Common myeloid progenitor, CD34-positive (primary cell): ENCODE measurements around the gene GLYR1.

Experiments
- CTCF ChIA-PET: fragments of 350-600 bp; sonication (Branson Sonifier 250); formaldehyde crosslinking; loops from one replicate; lab custom pipeline; 2021; ENCODE audit warnings: antibody characterized with exemption; lab: Charles Lee
- POLR2A ChIA-PET: fragments of 350-600 bp; sonication (Branson Sonifier 250); formaldehyde crosslinking; loops from one replicate; lab custom pipeline; 2021; ENCODE audit warnings: antibody characterized with exemption; lab: Charles Lee
- DNase-seq, 3 donors: peaks; one replicate each; pipeline versions ENCODE4 v3.0.0 to v3.0.0-alpha.2; 2013
- H3K27ac ChIP-seq, 2 experiments: 1 replicate in 1 of 2; 2 replicates in 1 of 2; pipeline ENCODE4 v1.7.0; 2013; ENCODE audit warnings: inconsistent platforms in 2 of 2, low read length in 2 of 2, mild to moderate bottlenecking in 2 of 2, low read depth in 1 of 2, moderate library complexity in 1 of 2; ENCODE audit not compliant: severe bottlenecking in 2 of 2, insufficient read depth in 1 of 2, poor library complexity in 1 of 2
- H3K27me3 ChIP-seq, 5 experiments: replicated peaks in 2 of 5; 1 replicate in 3 of 5; 2 replicates in 2 of 5; pipeline versions ENCODE4 v1.6.1 to v1.7.0; 2013; ENCODE audit warnings: low read length in 4 of 5, mild to moderate bottlenecking in 2 of 5, moderate library complexity in 2 of 5, inconsistent platforms in 1 of 5; ENCODE audit not compliant: insufficient read depth in 5 of 5, control insufficient read depth in 4 of 5
- H3K36me3 ChIP-seq, 4 experiments: 1 replicate in 2 of 4; 2 replicates in 2 of 4; pipeline versions ENCODE4 v1.6.1 to v1.7.0; 2013; ENCODE audit warnings: low read length in 3 of 4, control low read depth in 1 of 4, mild to moderate bottlenecking in 1 of 4; ENCODE audit not compliant: control insufficient read depth in 4 of 4, insufficient read depth in 4 of 4
- H3K4me1 ChIP-seq, 4 experiments: 1 replicate in 3 of 4; 2 replicates in 1 of 4; pipeline versions ENCODE4 v1.6.1 to v1.7.1; 2013; ENCODE audit warnings: low read length in 3 of 4, mild to moderate bottlenecking in 3 of 4, control low read depth in 1 of 4, inconsistent platforms in 1 of 4, moderate library complexity in 1 of 4; ENCODE audit not compliant: control insufficient read depth in 4 of 4, insufficient read depth in 4 of 4; ENCODE audit errors: control extremely low read depth in 1 of 4
- H3K4me3 ChIP-seq, 7 experiments: 1 replicate in 4 of 7; 2 replicates in 3 of 7; pipeline versions ENCODE4 v1.5.1 to v1.7.0; 2013; ENCODE audit warnings: mild to moderate bottlenecking in 7 of 7, low read length in 6 of 7, moderate library complexity in 6 of 7, inconsistent platforms in 2 of 7, low read depth in 2 of 7, control low read depth in 1 of 7; ENCODE audit not compliant: insufficient read depth in 4 of 7, control insufficient read depth in 1 of 7; ENCODE audit errors: extremely low read depth in 1 of 7
- H3K9me3 ChIP-seq, 5 experiments: 1 replicate in 4 of 5; 2 replicates in 1 of 5; pipeline versions ENCODE4 v1.6.1 to v1.7.1; 2013; ENCODE audit warnings: low read length in 4 of 5, mild to moderate bottlenecking in 2 of 5, inconsistent platforms in 1 of 5, low read depth in 1 of 5, moderate library complexity in 1 of 5; ENCODE audit not compliant: control insufficient read depth in 4 of 5, insufficient read depth in 2 of 5; ENCODE audit errors: control extremely low read depth in 1 of 5
- WGBS: methylation state at CpG from one replicate; pipeline ENCODE4 v1.1.5; 2013; ENCODE audit not compliant: insufficient coverage; 5-methylcytosine and 5-hydroxymethylcytosine counted together

Gene GLYR1

GRCh38 chr16:4763791-4764190 lies 83.3 kb downstream of the GLYR1 start:
- POLR2A ChIA-PET, result no interaction called here
- no peak for DNase-seq
- Histone ChIP-seq H3K27ac (no peak overlapping the region), H3K27me3 (no peaks in the 10 kb centered on the region), H3K4me3 (no peak overlapping the region), H3K4me1 (peaks cover 7 to 29% (median 25%) of the 10 kb centered on the region in 4 experiments), H3K36me3 (peaks cover 5 to 52% (median 32%) of the 10 kb centered on the region in 4 experiments), H3K9me3 (no peaks in the 10 kb centered on the region)
- over 99% methylated on average over 7 of the region's 7 CpGs for WGBS
- CTCF ChIA-PET, result no interaction called here

GRCh38 chr16:4762205-4762604 lies 84.9 kb downstream of the GLYR1 start:
- H3K4me1 ChIP-seq, result peaks cover 4 to 16% (median 13%) of the 10 kb centered on the region in 4 experiments
- ChIA-PET CTCF (interaction anchor here (0.6 to 1.0 kb wide), 2 partner anchors 9 to 27 kb away, joined by 3 read pairs; no protein-coding TSS in a partner anchor), POLR2A (no interaction called here)
- no peak overlapping the region for H3K27ac ChIP-seq
- H3K27me3 ChIP-seq, result no peaks in the 10 kb centered on the region
- no peak for DNase-seq
- peaks cover 7 to 66% (median 39%) of the 10 kb centered on the region in 4 experiments for H3K36me3 ChIP-seq
- H3K4me3 ChIP-seq, result no peak overlapping the region
- WGBS, result 99% methylated on average over 6 of the region's 9 CpGs
- no peaks in the 10 kb centered on the region for H3K9me3 ChIP-seq

GRCh38 chr16:4760221-4760910 lies 86.7 kb downstream of the GLYR1 start:
- Histone ChIP-seq H3K9me3 (peaks cover 0 to 5% (median 2%) of the 10 kb centered on the region in 5 experiments), H3K4me1 (peaks cover 0 to 5% (median 2%) of the 10 kb centered on the region in 4 experiments), H3K27ac (no peak overlapping the region), H3K27me3 (no peaks in the 10 kb centered on the region), H3K4me3 (no peak overlapping the region), H3K36me3 (peaks cover 7 to 81% (median 47%) of the 10 kb centered on the region in 4 experiments)
- no peak for DNase-seq
- ChIA-PET POLR2A (no interaction called here), CTCF (interaction anchor here (1.3 to 1.4 kb wide), 3 partner anchors 8 to 42 kb away, joined by 3 to 4 read pairs (median 3); partner anchors contain the start of gene ROGDI)
- 97% methylated on average over 20 of the region's 23 CpGs for WGBS

- Histone ChIP-seq H3K4me3 (no peak overlapping the region), H3K27ac (no peak overlapping the region), H3K27me3 (no peaks in the 10 kb centered on the region), H3K9me3 (peaks cover 0 to 9% (median 4%) of the 10 kb centered on the region in 5 experiments), H3K36me3 (peaks cover 9 to 88% (median 60%) of the 10 kb centered on the region in 4 experiments), H3K4me1 (no peaks in the 10 kb centered on the region)
- ChIA-PET CTCF (no interaction called here), POLR2A (no interaction called here)
- no peak for DNase-seq
- 95% methylated on average over 6 of the region's 6 CpGs for WGBS
Measured at GRCh38 chr16:4755687-4756086, 91.4 kb downstream of the GLYR1 start.

- ChIA-PET CTCF (no interaction called here), POLR2A (no interaction called here)
- Histone ChIP-seq H3K36me3 (peaks cover 5 to 84% (median 56%) of the 10 kb centered on the region in 4 experiments), H3K4me3 (no peak overlapping the region), H3K4me1 (no peaks in the 10 kb centered on the region), H3K9me3 (peaks cover 0 to 9% (median 4%) of the 10 kb centered on the region in 5 experiments), H3K27ac (no peak overlapping the region), H3K27me3 (no peaks in the 10 kb centered on the region)
- 97% methylated on average over 4 of the region's 4 CpGs for WGBS
- DNase-seq, result no peak
Measured at GRCh38 chr16:4754865-4755264, 92.2 kb downstream of the GLYR1 start.

GRCh38 chr16:4753227-4753626 lies 93.9 kb downstream of the GLYR1 start:
- Histone ChIP-seq H3K27me3 (no peaks in the 10 kb centered on the region), H3K27ac (no peak overlapping the region), H3K4me1 (peaks cover 0 to 3% (median 0%) of the 10 kb centered on the region in 4 experiments), H3K4me3 (no peak overlapping the region), H3K36me3 (peaks cover 3 to 80% (median 52%) of the 10 kb centered on the region in 4 experiments), H3K9me3 (peaks cover 0 to 9% (median 4%) of the 10 kb centered on the region in 5 experiments)
- ChIA-PET CTCF (interaction anchor here (0.6 kb wide), 1 partner anchor 9 kb away, joined by 3 read pairs; no protein-coding TSS in a partner anchor), POLR2A (no interaction called here)
- no peak for DNase-seq
- 98% methylated on average over 8 of the region's 11 CpGs for WGBS
